Skeletal muscle tissue (tissue), 4 donors: Measurements from ENCODE around the gene THAP7. TPM values are rescaled to one million over a fixed set of nuclear protein-coding genes. Genes with fewer than 3 reads are reported as not detected.
"Not testable (repeated sequence)": the region's sequence is repeated elsewhere in the genome, so short reads cannot be mapped to it uniquely, and the experiment has no call there.

Source experiments
- H3K27ac ChIP-seq: one replicate; pipeline ENCODE4 v1.7.0; 2013; ENCODE audit warnings: mild to moderate bottlenecking, low read depth, low read length, inconsistent platforms
- H3K27me3 ChIP-seq, 3 donors: one replicate each; pipeline ENCODE4 v1.7.0; 2013; ENCODE audit warnings: low read length in 3 of 3; ENCODE audit not compliant: control insufficient read depth in 3 of 3, insufficient read depth in 3 of 3
- H3K36me3 ChIP-seq, 3 donors: one replicate each; pipeline ENCODE4 v1.7.0; 2013; ENCODE audit warnings: low read length in 3 of 3; ENCODE audit not compliant: control insufficient read depth in 3 of 3, insufficient read depth in 3 of 3
- H3K4me1 ChIP-seq, 3 donors: one replicate each; pipeline ENCODE4 v1.7.0; 2013; ENCODE audit warnings: low read length in 3 of 3, mild to moderate bottlenecking in 3 of 3; ENCODE audit not compliant: control insufficient read depth in 3 of 3, insufficient read depth in 3 of 3
- H3K4me3 ChIP-seq, 3 donors: one replicate each; pipeline ENCODE4 v1.7.0; 2013; ENCODE audit warnings: low read length in 3 of 3
- H3K9ac ChIP-seq, 3 donors: one replicate each; pipeline ENCODE4 v1.7.0; 2013; ENCODE audit warnings: low read length in 3 of 3, mild to moderate bottlenecking in 3 of 3, moderate library complexity in 2 of 3, low read depth in 1 of 3
- H3K9me3 ChIP-seq, 3 donors: one replicate each; pipeline ENCODE4 v1.7.0; 2013; ENCODE audit warnings: low read length in 3 of 3; ENCODE audit not compliant: control insufficient read depth in 3 of 3
- total RNA-seq: library from RNA; depleted of rRNA; stranded (reverse); fragments of >200 nt; gene quantifications from one replicate; pipeline ENCODE4 v1.2.3, GENCODE V29; 2014
- donor health status: Osteomylitis.

THAP7 gene
- total RNA-seq, 1 donor from 2014 or later = 15.7 TPM

GRCh38 chr22:21043860-21044535, 42.1 kb upstream of the THAP7 start:
- no peaks in the 10 kb centered on the region for H3K9me3 ChIP-seq
- no peaks in the 10 kb centered on the region for H3K27me3 ChIP-seq
- no peaks in the 10 kb centered on the region for H3K36me3 ChIP-seq
- H3K27ac ChIP-seq = peak overlapping the region; percentile 80
- H3K4me1 ChIP-seq = peaks cover 16 to 32% (median 20%) of the 10 kb centered on the region in 3 donors
- H3K9ac ChIP-seq = peak overlapping the region; percentile 70 to 81 (median 79)
- peak overlapping the region; percentile 64 to 83 (median 81) for H3K4me3 ChIP-seq

- peaks cover 18 to 39% (median 26%) of the 10 kb centered on the region in 3 donors for H3K4me1 ChIP-seq
- peak overlapping the region; percentile 1 to 64 (median 30) for H3K4me3 ChIP-seq
- H3K9ac ChIP-seq = peak overlapping the region in 1 of 3 donors; percentile 70
- no peaks in the 10 kb centered on the region for H3K27me3 ChIP-seq
- no peak overlapping the region for H3K27ac ChIP-seq
- H3K9me3 ChIP-seq = no peaks in the 10 kb centered on the region
- no peaks in the 10 kb centered on the region for H3K36me3 ChIP-seq
These were observed 41.3 kb upstream of the THAP7 start for GRCh38 chr22:21042978-21043859.

DNA sequence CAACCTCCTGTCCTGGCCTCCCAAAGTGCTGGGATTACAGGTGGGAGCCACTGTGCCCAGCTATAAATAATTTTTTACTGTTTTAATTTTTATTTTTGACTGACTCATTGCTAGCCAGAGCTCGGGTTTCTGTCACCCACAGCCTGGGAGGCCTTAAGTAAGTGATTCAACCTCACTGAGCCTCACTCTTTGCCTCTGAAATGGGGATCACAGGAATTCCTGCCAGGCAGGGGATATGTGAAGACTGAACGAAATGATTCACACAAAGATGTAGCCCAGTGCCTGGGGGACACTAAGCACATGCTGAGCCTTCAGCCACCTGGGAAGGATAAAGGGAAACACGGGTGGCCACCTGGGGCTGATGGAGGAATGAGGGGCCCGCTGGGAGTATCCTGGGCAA, 40.0 kb upstream of the THAP7 start:
- peaks cover 18 to 44% (median 26%) of the 10 kb centered on the region in 3 donors for H3K4me1 ChIP-seq
- H3K36me3 ChIP-seq = no peaks in the 10 kb centered on the region
- H3K27ac ChIP-seq = no peak overlapping the region
- H3K27me3 ChIP-seq = no peaks in the 10 kb centered on the region
- H3K4me3 ChIP-seq = no peak overlapping the region
- peak overlapping the region in 1 of 3 donors; percentile 23 for H3K9ac ChIP-seq
- H3K9me3 ChIP-seq = no peaks in the 10 kb centered on the region

- not testable (repeated sequence) for H3K27me3 ChIP-seq, H3K36me3 ChIP-seq, H3K9me3 ChIP-seq, H3K27ac ChIP-seq, H3K4me3 ChIP-seq, H3K9ac ChIP-seq
- peaks cover 11 to 27% (median 15%) of the 10 kb centered on the region in 3 donors for H3K4me1 ChIP-seq
These were observed 37.2 kb upstream of the THAP7 start for GRCh38 chr22:21039158-21039557.

GRCh38 chr22:21038405-21038804, 36.5 kb upstream of the THAP7 start:
- Histone ChIP-seq H3K27me3 (no peaks in the 10 kb centered on the region), H3K9me3 (no peaks in the 10 kb centered on the region), H3K9ac (no peak overlapping the region), H3K4me3 (no peak overlapping the region), H3K27ac (no peak overlapping the region), H3K36me3 (no peaks in the 10 kb centered on the region), H3K4me1 (peaks cover 5 to 20% (median 8%) of the 10 kb centered on the region in 3 donors)

- Histone ChIP-seq H3K9ac (no peak overlapping the region), H3K9me3 (no peaks in the 10 kb centered on the region), H3K36me3 (no peaks in the 10 kb centered on the region), H3K4me3 (no peak overlapping the region), H3K27me3 (peaks cover 19 to 31% (median 29%) of the 10 kb centered on the region in 3 donors), H3K27ac (no peak overlapping the region), H3K4me1 (peaks cover 10 to 27% (median 16%) of the 10 kb centered on the region in 3 donors)
These were observed 33.1 kb upstream of the THAP7 start for GRCh38 chr22:21034989-21035388.

GRCh38 chr22:21033895-21034294, 32.0 kb upstream of the THAP7 start:
- H3K9ac ChIP-seq = no peak overlapping the region
- no peak overlapping the region for H3K27ac ChIP-seq
- no peaks in the 10 kb centered on the region for H3K36me3 ChIP-seq
- H3K9me3 ChIP-seq = no peaks in the 10 kb centered on the region
- H3K4me3 ChIP-seq = no peak overlapping the region
- peaks cover 10 to 31% (median 16%) of the 10 kb centered on the region in 3 donors for H3K4me1 ChIP-seq
- H3K27me3 ChIP-seq = peaks cover 26 to 38% (median 34%) of the 10 kb centered on the region in 3 donors

- no peak overlapping the region for H3K4me3 ChIP-seq
- H3K9me3 ChIP-seq = no peaks in the 10 kb centered on the region
- H3K4me1 ChIP-seq = peaks cover 8 to 28% (median 10%) of the 10 kb centered on the region in 3 donors
- no peaks in the 10 kb centered on the region for H3K36me3 ChIP-seq
- H3K27me3 ChIP-seq = peaks cover 27 to 38% (median 34%) of the 10 kb centered on the region in 3 donors
- no peak overlapping the region for H3K27ac ChIP-seq
- no peak overlapping the region for H3K9ac ChIP-seq
These were observed 31.2 kb upstream of the THAP7 start for GRCh38 chr22:21032868-21033688.

DNA sequence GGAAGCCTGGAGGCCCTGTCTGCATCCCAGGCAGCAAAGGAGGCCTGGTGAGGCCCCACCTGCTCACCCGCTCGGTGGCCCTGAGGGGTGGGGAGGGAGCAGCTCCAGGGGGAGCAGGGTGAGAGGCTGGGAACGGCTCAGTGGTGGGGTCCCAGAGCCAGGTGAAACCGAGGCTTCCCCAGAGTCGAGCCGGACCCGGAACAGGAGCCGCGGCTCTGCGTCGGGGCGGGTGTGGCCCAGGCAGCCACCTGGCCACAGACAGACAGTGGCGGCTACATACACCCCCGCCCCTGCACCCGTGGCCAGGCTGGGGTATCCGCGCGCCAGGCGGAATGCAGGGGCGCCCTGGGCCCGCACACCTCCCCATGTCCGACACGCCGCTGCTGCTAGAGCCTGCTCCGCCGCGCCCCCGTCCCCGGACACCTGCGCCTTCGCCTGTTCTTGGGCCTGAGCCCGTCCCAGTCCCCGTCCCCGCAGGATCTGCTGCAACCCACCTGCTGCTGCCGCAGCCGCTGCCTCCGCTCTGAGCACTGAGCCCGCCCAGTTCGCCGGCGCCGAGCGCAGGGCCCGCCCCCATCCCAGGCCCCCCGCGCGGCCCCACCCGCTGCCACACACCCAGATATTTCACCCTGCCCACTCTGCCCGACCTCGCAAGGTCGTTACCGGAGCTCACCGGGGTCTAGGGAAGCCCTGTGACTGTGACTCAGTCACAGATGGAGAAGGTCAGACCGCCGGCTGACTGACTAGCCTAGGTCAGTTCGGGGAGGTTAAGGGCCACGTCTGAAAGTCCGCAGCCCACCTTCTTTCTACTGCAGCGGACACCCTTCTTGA, 30.3 kb upstream of the THAP7 start, which contains the start of gene SLC7A4:
SLC7A4 (minus strand) TSS at position 525 of the 831 bp plus-strand sequence. CDS start 749 bp downstream, outside the sequence.
- Histone ChIP-seq H3K27me3 (peaks cover 27 to 38% (median 34%) of the 10 kb centered on the region in 3 donors), H3K9ac (peak within 1 kb of the TSS in 1 of 3 donors; percentile 25), H3K27ac (no peak within 1 kb of the TSS), H3K36me3 (no peaks in the 10 kb centered on the region), H3K4me1 (peaks cover 10 to 31% (median 16%) of the 10 kb centered on the region in 3 donors), H3K9me3 (no peaks in the 10 kb centered on the region), H3K4me3 (peak within 1 kb of the TSS in 2 of 3 donors; percentile 36 to 41)
